ENCODE measurements around the gene SEZ6L.
A peak's percentile ranks its signal among the peaks of the same experiment; 100 is the strongest.

SEZ6L gene

GRCh38 chr22:26241361-26241760, 72.1 kb downstream of the SEZ6L start:
- DNase-seq, result no peak

- peak in 4 of 51 donors; percentile 12 to 34 (median 26) for DNase-seq
These were observed 75.7 kb downstream of the SEZ6L start for GRCh38 chr22:26245001-26245400.

GRCh38 chr22:26246552-26246951, 77.3 kb downstream of the SEZ6L start:
- no peak for DNase-seq

- no peak for DNase-seq
These were observed 82.6 kb downstream of the SEZ6L start for GRCh38 chr22:26251869-26252268.

GRCh38 chr22:26259510-26259909, 90.2 kb downstream of the SEZ6L start:
- no peak for DNase-seq

- no peak for DNase-seq
These were observed 94.9 kb downstream of the SEZ6L start for GRCh38 chr22:26264162-26264561.

- DNase-seq, result no peak
These were observed 96.0 kb downstream of the SEZ6L start for GRCh38 chr22:26265281-26265680.

- peak in 1 of 51 donors; percentile 8 for DNase-seq
These were observed 96.6 kb downstream of the SEZ6L start for GRCh38 chr22:26265909-26266308.

- DNase-seq, result no peak
These were observed 98.6 kb downstream of the SEZ6L start for GRCh38 chr22:26267856-26268255.

GRCh38 chr22:26269572-26269971, 100.3 kb downstream of the SEZ6L start:
- DNase-seq, result no peak

- DNase-seq, result no peak
These were observed 102.2 kb downstream of the SEZ6L start for GRCh38 chr22:26271427-26271826.

GRCh38 chr22:26273011-26273675, 103.9 kb downstream of the SEZ6L start:
- DNase-seq, result peak in 40 of 51 donors; percentile 4 to 79 (median 52)

- peak in 7 of 51 donors; percentile 3 to 36 (median 13) for DNase-seq
These were observed 107.4 kb downstream of the SEZ6L start for GRCh38 chr22:26276529-26277160.

- no peak for DNase-seq
These were observed 112.7 kb downstream of the SEZ6L start for GRCh38 chr22:26281941-26282340.

- DNase-seq, result no peak
These were observed 114.1 kb downstream of the SEZ6L start for GRCh38 chr22:26283330-26283729.

- no peak for DNase-seq
These were observed 116.4 kb downstream of the SEZ6L start for GRCh38 chr22:26285632-26286031.

- DNase-seq, result no peak
These were observed 117.0 kb downstream of the SEZ6L start for GRCh38 chr22:26286091-26286820.

- DNase-seq, result no peak
These were observed 118.3 kb downstream of the SEZ6L start for GRCh38 chr22:26287382-26288225.

- DNase-seq, result no peak
These were observed 120.4 kb downstream of the SEZ6L start for GRCh38 chr22:26289611-26290101.

- DNase-seq, result no peak
These were observed 122.8 kb downstream of the SEZ6L start for GRCh38 chr22:26291940-26292666.

- no peak for DNase-seq
These were observed 123.4 kb downstream of the SEZ6L start for GRCh38 chr22:26292667-26292995.
